Nucleus accumbens (tissue), 56 donors: ENCODE results near the gene PLEKHA7.

ENCODE experiments used
- DNase-seq, 56 donors: peaks; one replicate each; lab custom pipeline; 2025; lab: John Stamatoyannopoulos, UW

The PLEKHA7 gene

GRCh38 chr11:16818284-16818683, 195.9 kb downstream of the PLEKHA7 start:
- no peak for DNase-seq

GRCh38 chr11:16817351-16817750, 196.9 kb downstream of the PLEKHA7 start:
- DNase-seq = peak in 12 of 56 donors; percentile 16 to 47 (median 26)

GRCh38 chr11:16816358-16817270, 197.6 kb downstream of the PLEKHA7 start:
- peak in 1 of 56 donors; percentile 14 for DNase-seq

- peak in 32 of 56 donors; percentile 10 to 73 (median 36) for DNase-seq
Measured at GRCh38 chr11:16815047-16815767, 199.0 kb downstream of the PLEKHA7 start.

GRCh38 chr11:16814410-16815046, 199.7 kb downstream of the PLEKHA7 start:
- DNase-seq = no peak

- DNase-seq = no peak
Measured at GRCh38 chr11:16813126-16813525, 201.1 kb downstream of the PLEKHA7 start.

GRCh38 chr11:16812274-16812673, 201.9 kb downstream of the PLEKHA7 start:
- peak in 4 of 56 donors; percentile 10 to 35 (median 24) for DNase-seq

GRCh38 chr11:16811136-16812020, 202.8 kb downstream of the PLEKHA7 start:
- DNase-seq = no peak

GRCh38 chr11:16809886-16810668, 204.1 kb downstream of the PLEKHA7 start:
- peak in 51 of 56 donors; percentile 14 to 90 (median 66) for DNase-seq

- DNase-seq = peak in 1 of 56 donors; percentile 4
Measured at GRCh38 chr11:16807306-16807705, 206.9 kb downstream of the PLEKHA7 start.

GRCh38 chr11:16806791-16807190, 207.4 kb downstream of the PLEKHA7 start:
- DNase-seq = peak in 24 of 56 donors; percentile 12 to 69 (median 28)

- DNase-seq = no peak
Measured at GRCh38 chr11:16805938-16806337, 208.3 kb downstream of the PLEKHA7 start.

GRCh38 chr11:16804104-16804947, 209.9 kb downstream of the PLEKHA7 start:
- no peak for DNase-seq

GRCh38 chr11:16801288-16801980, 212.8 kb downstream of the PLEKHA7 start:
- DNase-seq = no peak

- no peak for DNase-seq
Measured at GRCh38 chr11:16800382-16800781, 213.8 kb downstream of the PLEKHA7 start.

- no peak for DNase-seq
Measured at GRCh38 chr11:16799890-16800289, 214.3 kb downstream of the PLEKHA7 start.

- DNase-seq = no peak
Measured at GRCh38 chr11:16799221-16799620, 215.0 kb downstream of the PLEKHA7 start.

- DNase-seq = no peak
Measured at GRCh38 chr11:16797776-16798175, 216.4 kb downstream of the PLEKHA7 start.
